HepG2 (cell line): ENCODE data around the gene TRIO. TPM values are rescaled to one million over a fixed set of nuclear protein-coding genes. Genes with fewer than 3 reads are reported as not detected.
A peak's percentile ranks its signal among the peaks of the same experiment; 100 is the strongest.

Source experiments
- ATAC-seq: fragments of 200-7000 bp; cut with Tn5 transposase; 3 replicates; pipeline ENCODE4 v1.9.1; 2020; ENCODE audit warnings: mild to moderate bottlenecking, moderate library complexity
- BruUV-seq: library from RNA; stranded (reverse); fragments of 400-500 nt; replicated peaks from 2 replicates; lab custom pipeline; 2021; lab: Mats Ljungman, UMichigan
- CTCF ChIA-PET: fragments of 300-600 bp; formaldehyde crosslinking; extraction: SDS; loops from one replicate; lab custom pipeline; 2021; ENCODE audit warnings: low total read pairs, inconsistent platforms, low intra/inter-chr PET ratio; lab: Yijun Ruan, JAX
- POLR2A ChIA-PET: fragments of 350-600 bp; sonication (Branson Sonifier 250); formaldehyde crosslinking; loops from one replicate; lab custom pipeline; 2020; ENCODE audit warnings: antibody characterized with exemption, inconsistent platforms; lab: Yijun Ruan, JAX
- DNase-seq: peaks from one replicate; pipeline ENCODE4 v3.0.0-alpha.2; 2015; ENCODE audit warnings: low spot score
- FAIRE-seq: peaks from 3 replicates; lab custom pipeline; 2011; peaks lifted over from hg19 to GRCh38; lab: Jason Lieb, UNC
- H2AFZ ChIP-seq: one replicate; pipeline ENCODE4 v1.6.1; 2011; ENCODE audit warnings: low read length, inconsistent platforms
- H3K27ac ChIP-seq: fragments of 300-600 bp; 3 replicates; pipeline ENCODE4 v1.8.0; 2011; ENCODE audit warnings: mixed run types, mild to moderate bottlenecking, mixed read lengths, low read length, inconsistent platforms; ENCODE audit not compliant: insufficient read depth; ENCODE audit errors: extremely low read length
- H3K27me3 ChIP-seq, 2 experiments: fragments of 200-600 bp in 1 of 2; 2 replicates in 1 of 2; 3 replicates in 1 of 2; pipeline versions ENCODE4 v1.6.0 to v1.8.0; 2011; ENCODE audit warnings: low read length in 2 of 2, mild to moderate bottlenecking in 2 of 2, moderate library complexity in 2 of 2, inconsistent platforms in 1 of 2; ENCODE audit not compliant: insufficient read depth in 2 of 2, control insufficient read depth in 1 of 2
- H3K36me3 ChIP-seq, 2 experiments: fragments of 200-600 bp in 1 of 2; replicated peaks in 1 of 2; 2 replicates in 1 of 2; 3 replicates in 1 of 2; pipeline versions ENCODE4 v1.5.1 to v1.8.0; 2011; ENCODE audit warnings: low read length in 2 of 2, inconsistent platforms in 1 of 2; ENCODE audit not compliant: insufficient read depth in 2 of 2, control insufficient read depth in 1 of 2
- H3K4me1 ChIP-seq: 2 replicates; pipeline ENCODE4 v1.5.1; 2012; ENCODE audit warnings: low read length, inconsistent platforms; ENCODE audit not compliant: insufficient read depth
- H3K4me2 ChIP-seq: 2 replicates; pipeline ENCODE4 v1.6.0; 2011; ENCODE audit warnings: low read depth, low read length, inconsistent platforms
- H3K4me3 ChIP-seq, 3 experiments: fragments of 200-600 bp in 1 of 3; sonication (generic), shearing (Covaris generic) in 1 of 3; replicated peaks in 1 of 3; 2 replicates each; pipeline ENCODE4 v1.5.1; 2011 to 2016; ENCODE audit warnings: low read length in 3 of 3, inconsistent platforms in 2 of 3, low read depth in 2 of 3, mild to moderate bottlenecking in 2 of 3, control low read depth in 1 of 3, mixed read lengths in 1 of 3; ENCODE audit not compliant: insufficient read depth in 1 of 3
- H3K79me2 ChIP-seq: one replicate; pipeline ENCODE4 v1.6.1; 2011; ENCODE audit warnings: low read length, inconsistent platforms; ENCODE audit not compliant: insufficient read depth
- H3K9ac ChIP-seq: 2 replicates; pipeline ENCODE4 v1.6.0; 2011; ENCODE audit warnings: mild to moderate bottlenecking, low read depth, low read length, inconsistent platforms; ENCODE audit not compliant: insufficient read depth
- H3K9me3 ChIP-seq: 2 replicates; pipeline ENCODE4 v1.5.1; 2012; ENCODE audit warnings: mild to moderate bottlenecking, low read length
- H4K20me1 ChIP-seq: 2 replicates; pipeline ENCODE4 v1.6.0; 2011; ENCODE audit warnings: inconsistent platforms, mild to moderate bottlenecking, low read length, moderate library complexity; ENCODE audit not compliant: insufficient read depth
- CEBPB ChIP-seq: IDR thresholded peaks from 2 replicates; pipeline ENCODE4 v1.6.1; 2011; ENCODE audit warnings: low read depth, low read length, improper control_type of control experiment, borderline replicate concordance
- JUN ChIP-seq: sonication (generic); formaldehyde crosslinking; IDR thresholded peaks from 2 replicates; pipeline ENCODE4 v1.4.0; 2020; ENCODE audit warnings: mild to moderate bottlenecking, missing genetic modification reagents
- NCOA5 ChIP-seq: sonication (generic); formaldehyde crosslinking; IDR thresholded peaks from 2 replicates; pipeline ENCODE4 v1.4.0; 2020; ENCODE audit warnings: missing genetic modification reagents
- NCOR1 ChIP-seq: fragments of 200-600 bp; sonication (generic); IDR thresholded peaks from 2 replicates; pipeline ENCODE4 v1.7.0; 2017; ENCODE audit warnings: antibody characterized with exemption, low read length, borderline replicate concordance
- NFKBIZ ChIP-seq: IDR thresholded peaks from 2 replicates; pipeline ENCODE4 v1.6.1; 2018; ENCODE audit warnings: missing genetic modification reagents, missing compliant biosample characterization
- NR2F1 ChIP-seq, 2 experiments: fragments of 450-650 bp in 1 of 2; formaldehyde crosslinking in 1 of 2; IDR thresholded peaks; 2 replicates each; pipeline versions ENCODE4 v1.5.0 to v1.6.1; 2016 to 2020; ENCODE audit warnings: mild to moderate bottlenecking in 1 of 2, missing compliant biosample characterization in 1 of 2, missing genetic modification reagents in 1 of 2, moderate library complexity in 1 of 2
- RFXANK ChIP-seq: IDR thresholded peaks from 2 replicates; pipeline ENCODE4 v1.6.1; 2016
- SRSF9 ChIP-seq: fragments of 200-400 bp; formaldehyde crosslinking; IDR thresholded peaks from 2 replicates; pipeline ENCODE4 v1.6.1; 2018; ENCODE audit warnings: borderline replicate concordance, mild to moderate bottlenecking, low read depth, low read length; ENCODE audit not compliant: insufficient read depth, poor library complexity, severe bottlenecking
- ZFP36L1 ChIP-seq: sonication (generic); formaldehyde crosslinking; IDR thresholded peaks from 2 replicates; pipeline ENCODE4 v1.8.0; 2022; ENCODE audit warnings: mild to moderate bottlenecking, missing genetic modification reagents, moderate library complexity
- ZNF180 ChIP-seq: sonication (generic); formaldehyde crosslinking; IDR thresholded peaks from 2 replicates; pipeline ENCODE4 v1.4.0; 2020; ENCODE audit warnings: low read depth, missing genetic modification reagents, borderline replicate concordance
- ZSCAN30 ChIP-seq: sonication (generic); formaldehyde crosslinking; IDR thresholded peaks from 2 replicates; pipeline ENCODE4 v1.5.0; 2020; ENCODE audit warnings: mild to moderate bottlenecking, missing genetic modification reagents
- WGBS: methylation state at CpG from one replicate; pipeline ENCODE4 v1.1.6; 2017; ENCODE audit warnings: low lambda C conversion rate; 5-methylcytosine and 5-hydroxymethylcytosine counted together
- in situ Hi-C: cut with HindIII; loops from 2 replicates; pipeline ENCODE4 v1.10.0; 2017; ENCODE audit warnings: low pct_unique_long_range_greater_than_20kb; ENCODE audit not compliant: extremely low pct_ligation_motif_present
- intact Hi-C: fragments of 100-400 bp; cut with micrococcal nuclease; formaldehyde crosslinking; loops from one replicate; pipeline ENCODE4 v1.10.0; 2022; ENCODE audit not compliant: unreplicated experiment
- polyA plus RNA-seq, 8 experiments: library from polyadenylated mRNA; depleted of rRNA in 3 of 8; stranded (reverse) in 7 of 8; unstranded in 1 of 8; fragments of >200 nt; fragmentation: Illumina TruSeq in 4 of 8; extraction: Trizol in 4 of 8; gene quantifications; 2 replicates each; pipeline versions ENCODE4 v1.2.1 to v1.2.3, GENCODE V29; 2011 to 2016; ENCODE audit warnings: low read depth in 4 of 8, missing spikeins in 1 of 8, mixed read lengths in 1 of 8; ENCODE audit not compliant: insufficient read depth in 1 of 8
- total RNA-seq, 5 experiments: library from RNA; depleted of rRNA; stranded (reverse); fragments of >200 nt; fragmentation: Illumina TruSeq; extraction: Trizol; gene quantifications; 2 replicates each; pipeline ENCODE4 v1.2.3, GENCODE V29; 2016; ENCODE audit warnings: low read depth in 1 of 5

The TRIO gene
- total and polyA plus RNA-seq, 2 of the 13 experiments (the other 11 are each of a cell fraction or from before 2014, with no cell fraction given) = 45.2 to 45.9 TPM

DNA sequence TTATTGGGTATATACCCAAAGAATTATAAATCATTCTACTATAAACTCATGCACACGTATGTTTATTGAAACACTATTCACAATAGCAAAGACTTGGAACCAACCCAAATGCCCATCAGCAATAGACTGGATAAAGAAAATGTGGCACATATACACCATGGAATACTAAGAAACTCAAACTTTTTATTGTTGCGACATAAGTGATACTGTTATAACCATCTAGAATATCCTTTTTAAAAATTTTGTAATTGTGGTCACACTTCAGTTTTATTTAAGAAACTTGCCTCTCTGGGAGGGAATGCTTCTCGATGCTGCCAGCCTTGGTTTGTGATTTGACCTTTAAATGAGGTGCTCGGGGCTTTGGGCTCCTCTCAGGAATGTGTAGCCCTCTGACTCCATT, 237.6 kb downstream of the TRIO start:
- Histone ChIP-seq H4K20me1 (no peaks in the 10 kb centered on the region), H2AFZ (no peak overlapping the region), H3K36me3 (peaks cover 18 to 75% of the 10 kb centered on the region in 2 experiments), H3K27ac (no peak overlapping the region), H3K9me3 (no peaks in the 10 kb centered on the region), H3K9ac (no peak overlapping the region), H3K79me2 (no peaks in the 10 kb centered on the region), H3K27me3 (no peaks in the 10 kb centered on the region), H3K4me1 (no peaks in the 10 kb centered on the region), H3K4me2 (no peak overlapping the region), H3K4me3 (no peak overlapping the region)
- intact Hi-C loops = no loop called here
- no TSS peak for BruUV-seq
- DNase-seq (no peak), FAIRE-seq (no peak), ATAC-seq (no peak)
- POLR2A ChIA-PET = no interaction called here
- WGBS = 95% methylated on average over 4 of the region's 4 CpGs
- CTCF ChIA-PET = no interaction called here
- in situ Hi-C loops = no loop called here
- TF ChIP-seq NFKBIZ (CRISPR knock-in tag) = no peak
- TF ChIP-seq NR2F1 (CRISPR knock-in tag; IDR thresholded peaks at IDR 0.05) = no peak
- peak; percentile 60; the same call in 1 of the 2 replicates for TF ChIP-seq CEBPB

GRCh38 chr5:14382640-14383039, 239.5 kb downstream of the TRIO start:
- Histone ChIP-seq H4K20me1 (no peaks in the 10 kb centered on the region), H3K27ac (no peak overlapping the region), H3K4me2 (no peak overlapping the region), H3K4me1 (no peaks in the 10 kb centered on the region), H3K9ac (no peak overlapping the region), H3K4me3 (no peak overlapping the region), H3K79me2 (no peaks in the 10 kb centered on the region), H2AFZ (no peak overlapping the region)
- FAIRE-seq = no peak
- BruUV-seq = no TSS peak
- ChIA-PET POLR2A (no interaction called here), CTCF (no interaction called here)
- WGBS = 95% methylated on average over 4 of the region's 4 CpGs
- no peak for DNase-seq
- TF ChIP-seq SRSF9 = no peak
- TF ChIP-seq ZSCAN30 (CRISPR knock-in tag) = no peak
- no peak for TF ChIP-seq RFXANK (CRISPR knock-in tag)
- TF ChIP-seq JUN = no peak
- no peak for TF ChIP-seq NCOA5
- no peak for TF ChIP-seq NCOR1
- no peak for TF ChIP-seq ZFP36L1 (CRISPR knock-in tag)
- TF ChIP-seq ZNF180 (CRISPR knock-in tag) = no peak
- TF ChIP-seq, all 625 proteins: peak for 0
- no peak for ATAC-seq
- in situ Hi-C loops (no loop called here), intact Hi-C loops (no loop called here)
- Histone ChIP-seq H3K27me3 (no peaks in the 10 kb centered on the region), H3K9me3 (no peaks in the 10 kb centered on the region), H3K36me3 (peaks cover 20 to 86% of the 10 kb centered on the region in 2 experiments)
